ENCODE measurements around the gene BAG1. TPM values are rescaled to one million over a fixed set of nuclear protein-coding genes. Genes with fewer than 3 reads are reported as not detected.

Gene BAG1
- polyA plus RNA-seq, 4 donors: 81.9 to 91.2 (median 86.4) TPM

GRCh38 chr9:33220681-33221567 is 43.6 kb downstream of the BAG1 start:
- DNase-seq (ENCODE audit: low read depth in 4 of 4, low spot score in 3 of 4): no peak

- DNase-seq (ENCODE audit: low read depth in 4 of 4, low spot score in 3 of 4): peak in 2 of 4 donors; percentile 36 to 52
Measured at GRCh38 chr9:33211695-33212393, 52.7 kb downstream of the BAG1 start.

GRCh38 chr9:33210006-33210715 is 54.3 kb downstream of the BAG1 start:
- DNase-seq (ENCODE audit: low read depth in 4 of 4, low spot score in 3 of 4): no peak

GRCh38 chr9:33209394-33209793 is 55.1 kb downstream of the BAG1 start:
- DNase-seq (ENCODE audit: low read depth in 4 of 4, low spot score in 3 of 4): no peak

GRCh38 chr9:33202552-33203201 is 61.8 kb downstream of the BAG1 start:
- DNase-seq (ENCODE audit: low read depth in 4 of 4, low spot score in 3 of 4): no peak

Other genes with a start within 250 kb of the BAG1 start
- 100 to 1,000 TPM; 238 to 275 (median 248) TPM for gene DNAJA1, start 239.4 kb downstream of the BAG1 start, polyA plus RNA-seq (ENCODE audit: insufficient read length in 4 of 4)
- gene SMU1, start 188.0 kb downstream of the BAG1 start, polyA plus RNA-seq (ENCODE audit: insufficient read length in 4 of 4): 10 to 100 TPM; 23.7 to 29.3 (median 27.8) TPM
- 100 to 1,000 TPM in 3 of 4 donors, 10 to 100 TPM in 1; 88.5 to 135 (median 122) TPM for gene B4GALT1, start 97.4 kb downstream of the BAG1 start, polyA plus RNA-seq (ENCODE audit: insufficient read length in 4 of 4)
- gene SPINK4, start 24.5 kb downstream of the BAG1 start, polyA plus RNA-seq (ENCODE audit: insufficient read length in 4 of 4): not detected
- gene CHMP5, start 341 bp upstream of the BAG1 start, polyA plus RNA-seq (ENCODE audit: insufficient read length in 4 of 4): 100 to 1,000 TPM; 117 to 140 (median 134) TPM
- 10 to 100 TPM; 29.4 to 33.7 (median 32.1) TPM for gene NFX1, start 25.8 kb upstream of the BAG1 start, polyA plus RNA-seq (ENCODE audit: insufficient read length in 4 of 4)
- gene AQP7, start 137.9 kb upstream of the BAG1 start, polyA plus RNA-seq (ENCODE audit: insufficient read length in 4 of 4): 10 to 100 TPM; 17.9 to 22.4 (median 19.4) TPM
- 100 to 1,000 TPM in 1 of 4 donors, 10 to 100 TPM in 3; 43.5 to 137 (median 49.8) TPM for gene AQP3, start 182.9 kb upstream of the BAG1 start, polyA plus RNA-seq (ENCODE audit: insufficient read length in 4 of 4)
- gene NOL6, start 209.2 kb upstream of the BAG1 start, polyA plus RNA-seq (ENCODE audit: insufficient read length in 4 of 4): 10 to 100 TPM; 24.0 to 25.5 (median 25.3) TPM